Peyer's patch (tissue), 4 donors: ENCODE data around the gene ZNF44. TPM values are rescaled to one million over a fixed set of nuclear protein-coding genes. Genes with fewer than 3 reads are reported as not detected.

Experiments used
- DNase-seq, 3 donors: peaks; one replicate each; pipeline ENCODE4 v3.0.0-alpha.2; 2017 to 2019
- H3K27ac ChIP-seq, 4 donors: fragments of 200-600 bp; sonication (generic); one replicate each; pipeline ENCODE4 v1.5.1; 2016 to 2019
- H3K27me3 ChIP-seq, 2 donors: fragments of 200-600 bp; sonication (generic); one replicate each; pipeline ENCODE4 v1.5.1; 2019
- H3K36me3 ChIP-seq, 3 donors: fragments of 200-600 bp; sonication (generic); one replicate each; pipeline ENCODE4 v1.5.1; 2016 to 2019
- H3K4me1 ChIP-seq, 4 donors: fragments of 200-600 bp; sonication (generic); one replicate each; pipeline ENCODE4 v1.5.1; 2016 to 2019
- H3K4me3 ChIP-seq, 4 donors: fragments of 200-600 bp; sonication (generic); 1 replicate in 3 of 4; 2 replicates in 1 of 4; pipeline ENCODE4 v1.5.1; 2016 to 2019; ENCODE audit warnings: mild to moderate bottlenecking in 1 of 4
- H3K9me3 ChIP-seq, 4 donors: fragments of 200-600 bp; sonication (generic); one replicate each; pipeline ENCODE4 v1.5.1; 2016 to 2019; ENCODE audit warnings: mild to moderate bottlenecking in 1 of 4
- POLR2A ChIP-seq, 2 donors: fragments of 450-650 bp; IDR thresholded peaks; one replicate each; pipeline ENCODE4 v1.5.1; 2017; ENCODE audit warnings: antibody characterized with exemption in 2 of 2, mild to moderate bottlenecking in 2 of 2, moderate library complexity in 2 of 2
- total RNA-seq, 4 donors: library from RNA; depleted of rRNA; stranded (reverse); fragments of >200 nt; gene quantifications; one replicate each; pipeline ENCODE4 v1.1.0, GENCODE V29; 2016
- TF ChIP-seq, protein P1 (sequence below), 6 experiments: fragments of 450-650 bp in 4 of 6; fragments of 200-600 bp in 2 of 6; sonication (generic) in 1 of 6; IDR thresholded peaks; one replicate each; pipeline ENCODE4 v1.5.1; 2017 to 2019; ENCODE audit warnings: antibody characterized with exemption in 6 of 6, mild to moderate bottlenecking in 3 of 6, moderate library complexity in 1 of 6

Gene ZNF44
- total RNA-seq, 4 donors from 2014 or later: 16.6 to 33.8 (median 26.6) TPM

- peaks cover 0 to 52% (median 0%) of the 10 kb centered on the region in 3 donors for H3K36me3 ChIP-seq
- no peaks in the 10 kb centered on the region for H3K27me3 ChIP-seq
- DNase-seq: no peak
- TF ChIP-seq, protein P1, sequence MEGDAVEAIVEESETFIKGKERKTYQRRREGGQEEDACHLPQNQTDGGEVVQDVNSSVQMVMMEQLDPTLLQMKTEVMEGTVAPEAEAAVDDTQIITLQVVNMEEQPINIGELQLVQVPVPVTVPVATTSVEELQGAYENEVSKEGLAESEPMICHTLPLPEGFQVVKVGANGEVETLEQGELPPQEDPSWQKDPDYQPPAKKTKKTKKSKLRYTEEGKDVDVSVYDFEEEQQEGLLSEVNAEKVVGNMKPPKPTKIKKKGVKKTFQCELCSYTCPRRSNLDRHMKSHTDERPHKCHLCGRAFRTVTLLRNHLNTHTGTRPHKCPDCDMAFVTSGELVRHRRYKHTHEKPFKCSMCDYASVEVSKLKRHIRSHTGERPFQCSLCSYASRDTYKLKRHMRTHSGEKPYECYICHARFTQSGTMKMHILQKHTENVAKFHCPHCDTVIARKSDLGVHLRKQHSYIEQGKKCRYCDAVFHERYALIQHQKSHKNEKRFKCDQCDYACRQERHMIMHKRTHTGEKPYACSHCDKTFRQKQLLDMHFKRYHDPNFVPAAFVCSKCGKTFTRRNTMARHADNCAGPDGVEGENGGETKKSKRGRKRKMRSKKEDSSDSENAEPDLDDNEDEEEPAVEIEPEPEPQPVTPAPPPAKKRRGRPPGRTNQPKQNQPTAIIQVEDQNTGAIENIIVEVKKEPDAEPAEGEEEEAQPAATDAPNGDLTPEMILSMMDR (IDR thresholded peaks at IDR 0.05): no peak
- TF ChIP-seq POLR2A (IDR thresholded peaks at IDR 0.05): no peak
- peaks cover 0 to 28% (median 0%) of the 10 kb centered on the region in 4 donors for H3K4me1 ChIP-seq
- H3K27ac ChIP-seq: no peak overlapping the region
- no peak overlapping the region for H3K4me3 ChIP-seq
- H3K9me3 ChIP-seq: peaks cover 0 to under 1% (median 0%) of the 10 kb centered on the region in 4 donors
Observed at GRCh38 chr19:12289790-12290065, 5.0 kb downstream of the ZNF44 start.

DNA sequence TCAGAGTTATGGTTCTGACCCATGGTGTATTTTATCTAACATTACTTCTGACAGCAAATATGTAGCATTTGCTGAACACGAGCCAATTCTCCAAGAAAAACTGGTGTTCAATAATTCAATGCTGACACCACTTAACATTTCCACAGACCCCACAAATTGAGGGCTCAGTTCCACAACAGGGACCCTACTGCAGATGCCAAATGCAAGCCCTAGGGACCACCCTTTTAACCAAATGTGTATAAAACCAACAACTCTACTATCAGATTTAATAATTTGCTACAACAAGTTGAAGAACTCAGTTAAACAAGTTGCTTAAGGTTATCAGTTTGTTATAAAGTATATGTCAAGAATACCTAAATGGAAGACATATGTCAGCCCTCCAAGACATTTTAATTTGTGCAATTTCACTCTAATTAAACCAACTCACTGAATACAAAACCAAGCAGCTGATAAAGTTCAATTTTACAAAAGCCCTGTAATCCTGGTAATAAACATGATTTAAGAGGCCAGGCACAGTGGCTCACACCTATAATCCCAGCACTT is 6.7 kb downstream of the ZNF44 start:
- TF ChIP-seq, protein P1 (IDR thresholded peaks at IDR 0.05): no peak
- no peak for TF ChIP-seq POLR2A (IDR thresholded peaks at IDR 0.05)
- Histone ChIP-seq H3K36me3 (peaks cover 0 to 63% (median 0%) of the 10 kb centered on the region in 3 donors), H3K27ac (no peak overlapping the region), H3K9me3 (peaks cover 0 to 6% (median 0%) of the 10 kb centered on the region in 4 donors), H3K4me3 (no peak overlapping the region), H3K4me1 (peaks cover 0 to 19% (median 0%) of the 10 kb centered on the region in 4 donors), H3K27me3 (no peaks in the 10 kb centered on the region)
- no peak for DNase-seq

DNA sequence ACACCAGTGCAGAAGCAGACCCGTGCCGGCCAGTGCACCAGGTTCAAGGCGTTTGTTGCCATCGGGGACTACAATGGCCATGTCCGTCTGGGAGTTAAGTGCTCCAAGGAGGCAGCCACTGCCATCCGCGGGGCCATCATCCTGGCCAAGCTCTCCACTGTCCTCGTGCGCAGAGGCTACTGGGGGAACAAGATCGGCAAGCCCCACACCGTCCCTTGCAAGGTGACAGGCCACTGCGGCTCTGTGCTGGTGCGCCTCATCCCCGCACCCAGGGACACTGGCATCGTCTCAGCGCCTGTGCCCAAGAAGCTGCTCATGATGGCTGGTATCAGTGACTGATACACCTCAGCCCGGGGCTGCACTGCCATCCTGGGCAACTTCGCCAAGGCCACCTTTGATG is 10.1 kb downstream of the ZNF44 start:
- no peak overlapping the region for H3K27ac ChIP-seq

DNA sequence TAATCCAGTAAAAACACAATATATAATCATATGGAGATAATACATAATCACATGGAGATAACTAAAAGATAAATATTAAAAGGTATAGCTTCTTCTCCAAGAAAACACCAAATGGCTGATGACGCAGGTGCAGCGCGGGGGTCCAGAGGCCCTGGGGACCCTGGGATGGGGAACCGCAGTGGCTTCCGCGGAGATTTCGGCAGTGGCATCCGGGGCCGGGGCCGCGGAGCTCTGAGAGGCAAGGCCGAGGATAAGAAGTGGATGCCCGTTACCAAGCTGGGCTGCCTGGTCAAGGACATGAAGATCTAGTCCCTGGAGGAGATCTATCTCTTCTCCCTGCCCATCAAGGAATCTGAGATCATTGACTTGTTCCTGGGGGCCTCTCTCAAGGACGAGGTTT is 10.5 kb downstream of the ZNF44 start:
- DNase-seq: no peak
- Histone ChIP-seq H3K9me3 (peaks cover 0 to 10% (median 0%) of the 10 kb centered on the region in 4 donors), H3K4me1 (peaks cover 0 to 6% (median 0%) of the 10 kb centered on the region in 4 donors), H3K4me3 (no peak overlapping the region), H3K27ac (no peak overlapping the region), H3K27me3 (no peaks in the 10 kb centered on the region), H3K36me3 (peaks cover 0 to 42% (median 0%) of the 10 kb centered on the region in 3 donors)
- TF ChIP-seq, protein P1 (IDR thresholded peaks at IDR 0.05): no peak
- no peak for TF ChIP-seq POLR2A (IDR thresholded peaks at IDR 0.05)

More for the DNA sequence above, 10.1 kb downstream of the ZNF44 start:
- no peaks in the 10 kb centered on the region for H3K27me3 ChIP-seq
- H3K36me3 ChIP-seq: peaks cover 0 to 41% (median 0%) of the 10 kb centered on the region in 3 donors
- H3K4me1 ChIP-seq: peaks cover 0 to 8% (median 0%) of the 10 kb centered on the region in 4 donors
- DNase-seq: no peak
- no peak overlapping the region for H3K4me3 ChIP-seq
- TF ChIP-seq, protein P1 (IDR thresholded peaks at IDR 0.05): no peak
- TF ChIP-seq POLR2A (IDR thresholded peaks at IDR 0.05): no peak
- H3K9me3 ChIP-seq: peaks cover 0 to 6% (median 0%) of the 10 kb centered on the region in 4 donors

DNA sequence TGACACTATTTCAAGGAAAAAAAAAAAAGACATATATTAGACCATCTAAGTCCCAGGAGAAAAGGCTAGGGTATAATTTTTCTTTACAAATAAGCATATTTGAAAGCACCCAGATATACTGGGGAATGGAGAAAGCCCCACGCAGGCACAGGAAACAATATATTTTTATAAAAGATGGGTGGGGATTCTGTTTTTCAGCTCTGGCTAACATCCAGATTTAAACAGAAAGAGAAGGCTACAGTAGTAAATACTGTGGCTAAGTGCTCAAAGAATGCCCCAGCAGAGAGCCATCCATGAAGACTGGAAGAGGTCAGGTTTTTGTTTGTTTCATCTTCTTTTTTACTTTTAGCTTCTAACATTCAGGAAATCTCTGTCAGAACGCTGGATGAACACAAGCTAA is 16.0 kb downstream of the ZNF44 start:
- peaks cover 0 to 50% (median 4%) of the 10 kb centered on the region in 3 donors for H3K36me3 ChIP-seq
- H3K9me3 ChIP-seq: peaks cover 0 to 53% (median 6%) of the 10 kb centered on the region in 4 donors
- H3K27me3 ChIP-seq: no peaks in the 10 kb centered on the region
- H3K4me3 ChIP-seq: no peak overlapping the region
- TF ChIP-seq POLR2A (IDR thresholded peaks at IDR 0.05): no peak
- TF ChIP-seq, protein P1 (IDR thresholded peaks at IDR 0.05): no peak
- no peak overlapping the region for H3K27ac ChIP-seq
- no peaks in the 10 kb centered on the region for H3K4me1 ChIP-seq
- DNase-seq: no peak
